OCI-LY7 (cell line): ENCODE data around the gene IL18R1. TPM values are rescaled to one million over a fixed set of nuclear protein-coding genes. Genes with fewer than 3 reads are reported as not detected.

Experiments
- BruUV-seq: library from RNA; stranded (reverse); fragments of 400-500 nt; replicated peaks from 2 replicates; lab custom pipeline; 2021; lab: Mats Ljungman, UMichigan
- CTCF ChIA-PET: fragments of 300-600 bp; sonication (Branson Sonifier 250); formaldehyde crosslinking; loops from one replicate; lab custom pipeline; 2022; ENCODE audit warnings: antibody characterized with exemption; ENCODE audit not compliant: unreplicated experiment; lab: Charles Lee
- POLR2A ChIA-PET: fragments of 300-600 bp; sonication (Branson Sonifier 250); formaldehyde crosslinking; loops from one replicate; lab custom pipeline; 2022; ENCODE audit warnings: antibody characterized with exemption; lab: Charles Lee
- DNase-seq: peaks from one replicate; pipeline ENCODE4 v3.0.0-alpha.2; 2015; ENCODE audit warnings: low spot score
- H2AFZ ChIP-seq: fragments of 200-600 bp; sonication (generic), shearing (Covaris generic); 2 replicates; pipeline ENCODE4 v1.6.1; 2014; ENCODE audit warnings: mild to moderate bottlenecking, antibody characterized with exemption, low read length, moderate library complexity
- H3K27ac ChIP-seq: fragments of 200-600 bp; sonication (generic); 2 replicates; pipeline ENCODE4 v1.5.1; 2014; ENCODE audit warnings: mixed run types, low read depth, mild to moderate bottlenecking, moderate library complexity, low read length, inconsistent platforms; ENCODE audit not compliant: poor library complexity, severe bottlenecking
- H3K36me3 ChIP-seq: fragments of 200-600 bp; sonication (generic); 2 replicates; pipeline ENCODE4 v1.6.1; 2014; ENCODE audit warnings: mild to moderate bottlenecking, antibody characterized with exemption, low read length, moderate library complexity, mixed read lengths; ENCODE audit not compliant: insufficient read depth
- H3K4me1 ChIP-seq: fragments of 200-600 bp; sonication (generic); 2 replicates; pipeline ENCODE4 v1.5.1; 2014; ENCODE audit warnings: mild to moderate bottlenecking, low read length; ENCODE audit not compliant: insufficient read depth, poor library complexity, severe bottlenecking
- H3K4me2 ChIP-seq: fragments of 200-600 bp; sonication (generic); 2 replicates; pipeline ENCODE4 v1.6.1; 2014; ENCODE audit warnings: mild to moderate bottlenecking, low read length
- H3K4me3 ChIP-seq: fragments of 200-600 bp; sonication (generic); 2 replicates; pipeline ENCODE4 v1.5.1; 2014; ENCODE audit warnings: mild to moderate bottlenecking, low read depth, low read length; ENCODE audit not compliant: poor library complexity, severe bottlenecking
- H3K79me2 ChIP-seq: fragments of 200-600 bp; sonication (generic); 2 replicates; pipeline ENCODE4 v1.6.1; 2016; ENCODE audit warnings: low read depth, mild to moderate bottlenecking, low read length, moderate library complexity, mixed read lengths; ENCODE audit not compliant: insufficient read depth
- H3K9me2 ChIP-seq: fragments of 200-600 bp; sonication (generic); 2 replicates; pipeline ENCODE4 v1.6.1; 2016; ENCODE audit warnings: mild to moderate bottlenecking, low read length, mixed read lengths; ENCODE audit not compliant: insufficient read depth
- H3K9me3 ChIP-seq: fragments of 200-600 bp; sonication (generic); 2 replicates; pipeline ENCODE4 v1.6.1; 2014; ENCODE audit warnings: mild to moderate bottlenecking, mixed run types, low read length, mixed read lengths
- H4K20me1 ChIP-seq: fragments of 200-600 bp; sonication (generic); 2 replicates; pipeline ENCODE4 v1.6.1; 2014; ENCODE audit warnings: mild to moderate bottlenecking, antibody characterized with exemption, low read length, moderate library complexity, mixed read lengths; ENCODE audit not compliant: insufficient read depth
- CTCF ChIP-seq: fragments of 200-600 bp; sonication (generic); conservative IDR thresholded peaks from 2 replicates; pipeline ENCODE4 v1.5.1; 2014; ENCODE audit warnings: mild to moderate bottlenecking, antibody characterized with exemption, low read length, moderate library complexity, mixed read lengths
- EZH2phosphoT487 ChIP-seq: fragments of 200-600 bp; sonication (generic); IDR thresholded peaks from 2 replicates; pipeline ENCODE4 v1.6.1; 2018; ENCODE audit warnings: low read depth, borderline replicate concordance, mild to moderate bottlenecking, mixed run types, antibody characterized with exemption, low read length, moderate library complexity, mixed read lengths
- intact Hi-C: fragments of 100-400 bp; cut with micrococcal nuclease; formaldehyde crosslinking; loops from one replicate; pipeline ENCODE4 v1.10.0; 2022; ENCODE audit not compliant: unreplicated experiment
- total RNA-seq, 2 experiments: library from RNA; depleted of rRNA in 1 of 2; stranded (reverse); fragments of >200 nt in 1 of 2; shearing (Covaris generic) in 1 of 2; gene quantifications; 2 replicates each; pipeline ENCODE4 v1.2.3, GENCODE V29; 2014 to 2022

Gene IL18R1
- total RNA-seq, 2 experiments from 2014 or later: not detected

- DNase-seq: no peak
Observed at GRCh38 chr2:102365763-102366162, 10.2 kb downstream of the IL18R1 start.

GRCh38 chr2:102366406-102367112 lies 11.0 kb downstream of the IL18R1 start:
- intact Hi-C loops: no loop called here
- Histone ChIP-seq H3K36me3 (no peaks in the 10 kb centered on the region), H3K9me3 (no peaks in the 10 kb centered on the region), H3K4me2 (no peak overlapping the region), H3K9me2 (no peaks in the 10 kb centered on the region), H2AFZ (no peak overlapping the region), H3K27ac (no peak overlapping the region), H3K4me3 (no peak overlapping the region), H3K79me2 (no peaks in the 10 kb centered on the region), H4K20me1 (no peaks in the 10 kb centered on the region), H3K4me1 (no peaks in the 10 kb centered on the region)
- ChIA-PET POLR2A (no interaction called here), CTCF (no interaction called here)
- DNase-seq: no peak
- no peak for TF ChIP-seq CTCF
- no peak for TF ChIP-seq EZH2phosphoT487
- BruUV-seq: no TSS peak

More at GRCh38 chr2:102365763-102366162, 10.2 kb downstream of the IL18R1 start:
- Histone ChIP-seq H3K36me3 (no peaks in the 10 kb centered on the region), H3K9me3 (no peaks in the 10 kb centered on the region), H3K4me3 (no peak overlapping the region), H3K27ac (no peak overlapping the region), H3K9me2 (no peaks in the 10 kb centered on the region), H4K20me1 (no peaks in the 10 kb centered on the region), H3K4me1 (no peaks in the 10 kb centered on the region), H3K79me2 (no peaks in the 10 kb centered on the region), H2AFZ (no peak overlapping the region), H3K4me2 (no peak overlapping the region)
- intact Hi-C loops: no loop called here
- no TSS peak for BruUV-seq
- POLR2A ChIA-PET: no interaction called here
- no peak for TF ChIP-seq CTCF
- CTCF ChIA-PET: no interaction called here

GRCh38 chr2:102367331-102367971 lies 11.9 kb downstream of the IL18R1 start:
- H3K9me3 ChIP-seq: no peaks in the 10 kb centered on the region
- H3K4me3 ChIP-seq: no peak overlapping the region
- no TSS peak for BruUV-seq
- POLR2A ChIA-PET: interaction anchor here (0.6 kb wide), 1 partner anchor 861 kb away, joined by 3 read pairs; no protein-coding TSS in a partner anchor
- no peak overlapping the region for H3K27ac ChIP-seq
- H3K9me2 ChIP-seq: no peaks in the 10 kb centered on the region
- TF ChIP-seq EZH2phosphoT487: no peak
- TF ChIP-seq CTCF: no peak
- intact Hi-C loops: no loop called here
- no peaks in the 10 kb centered on the region for H3K4me1 ChIP-seq
- H2AFZ ChIP-seq: no peak overlapping the region
- H3K79me2 ChIP-seq: no peaks in the 10 kb centered on the region
- H3K36me3 ChIP-seq: no peaks in the 10 kb centered on the region
- CTCF ChIA-PET: no interaction called here
- no peak for DNase-seq
- H3K4me2 ChIP-seq: no peak overlapping the region
- no peaks in the 10 kb centered on the region for H4K20me1 ChIP-seq
